ENCODE results near the gene EHD4.

Gene EHD4

GRCh38 chr15:41934843-41935242 lies 37.5 kb downstream of the EHD4 start:
- in situ Hi-C loops (cut with HindIII; ENCODE audit: low sequenced_read_pairs): no loop called here
- DNase-seq (ENCODE audit: low read depth, low spot score): peak; percentile 60
- no peak overlapping the region for H3K4me3 ChIP-seq (ENCODE audit: low read depth, low read length)
- TF ChIP-seq CTCF (IDR thresholded peaks at IDR 0.05; ENCODE audit: low read depth, low read length): no peak

DNA sequence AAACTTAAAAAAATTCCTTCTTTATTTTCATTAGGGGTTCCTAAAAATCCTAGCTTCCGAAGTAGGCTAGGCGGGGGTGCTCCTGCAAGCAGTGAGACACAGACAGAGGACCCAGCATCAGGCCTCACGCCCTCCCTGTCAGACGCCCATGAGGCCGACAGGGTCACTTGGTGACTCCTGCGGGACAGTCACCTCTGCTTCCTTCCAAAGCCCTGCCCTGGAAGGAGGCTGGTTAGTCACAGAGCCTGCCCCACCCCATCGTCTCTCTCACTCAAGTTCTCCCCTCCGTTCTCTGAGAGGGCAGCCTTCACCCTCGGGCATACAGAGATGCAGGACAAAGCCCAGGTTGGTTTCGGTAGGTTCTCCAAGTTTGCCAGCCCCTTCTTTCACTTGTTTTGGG lies 38.6 kb downstream of the EHD4 start:
- no peak overlapping the region for H3K4me3 ChIP-seq (ENCODE audit: low read depth, low read length)
- in situ Hi-C loops (cut with HindIII; ENCODE audit: low sequenced_read_pairs): no loop called here
- no peak for DNase-seq (ENCODE audit: low read depth, low spot score)
- no peak for TF ChIP-seq CTCF (IDR thresholded peaks at IDR 0.05; ENCODE audit: low read depth, low read length)

- H3K4me3 ChIP-seq (ENCODE audit: low read depth, low read length): no peak overlapping the region
- in situ Hi-C loops (cut with HindIII; ENCODE audit: low sequenced_read_pairs): no loop called here
- no peak for TF ChIP-seq CTCF (IDR thresholded peaks at IDR 0.05; ENCODE audit: low read depth, low read length)
- DNase-seq (ENCODE audit: low read depth, low spot score): no peak
Measured at GRCh38 chr15:41933326-41933725, 39.0 kb downstream of the EHD4 start.

DNA sequence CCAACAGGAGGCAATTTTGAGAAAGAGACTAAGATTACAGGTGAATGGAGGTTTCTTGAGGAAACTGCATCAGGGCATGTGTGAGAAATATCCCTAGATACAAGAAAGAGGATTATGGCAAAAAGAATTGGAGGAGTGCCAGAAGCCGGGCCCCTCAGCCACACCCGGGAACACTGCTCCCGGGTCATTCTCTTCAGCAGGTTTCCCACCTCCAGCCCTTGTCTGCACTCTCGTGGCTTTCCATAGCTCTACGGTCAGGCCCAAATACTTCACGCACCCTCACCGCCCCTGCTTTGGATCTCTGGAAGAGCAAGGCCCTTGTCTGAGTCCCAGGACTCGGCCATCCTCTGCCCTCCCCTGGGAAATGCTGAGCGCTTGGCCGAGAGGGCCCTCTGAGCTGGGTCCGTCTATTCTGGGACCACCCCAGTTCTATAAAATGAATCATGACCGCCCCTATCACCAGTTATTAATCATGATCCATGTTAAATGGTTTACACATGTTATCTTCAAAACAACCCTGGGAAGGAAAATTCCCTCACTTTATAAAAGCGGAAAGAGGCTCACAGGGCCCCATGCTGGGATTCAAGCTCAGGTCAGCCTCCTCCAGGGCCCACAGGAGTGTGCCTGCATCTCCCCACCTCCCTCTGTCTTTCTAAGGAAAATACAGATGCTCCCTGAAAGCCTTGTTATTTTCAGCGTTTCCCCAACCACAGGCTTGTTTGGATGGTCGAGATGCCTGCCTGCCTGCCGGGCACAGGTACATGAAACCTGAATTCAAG lies 39.7 kb downstream of the EHD4 start:
- no peak overlapping the region for H3K4me3 ChIP-seq (ENCODE audit: low read depth, low read length)
- in situ Hi-C loops (cut with HindIII; ENCODE audit: low sequenced_read_pairs): no loop called here
- no peak for TF ChIP-seq CTCF (IDR thresholded peaks at IDR 0.05; ENCODE audit: low read depth, low read length)
- DNase-seq (ENCODE audit: low read depth, low spot score): no peak

DNA sequence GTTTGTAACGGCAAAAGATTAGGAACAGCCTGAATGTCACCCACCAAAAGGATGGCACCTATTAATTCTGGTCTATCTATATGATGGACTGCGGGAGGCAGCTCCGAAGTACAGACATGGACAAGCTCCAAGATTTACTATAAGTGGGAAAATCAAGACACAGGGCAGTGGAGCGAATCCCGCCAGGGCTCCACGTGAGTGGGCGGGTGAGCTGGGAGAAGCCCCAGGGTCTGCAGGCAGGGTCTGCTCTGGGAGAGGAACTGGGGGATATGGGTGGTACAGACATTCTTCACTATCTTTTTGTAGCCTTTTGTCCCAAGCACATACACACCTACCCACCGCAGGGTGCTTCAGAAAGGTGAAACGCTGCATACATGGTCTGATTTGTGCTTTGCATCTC lies 40.3 kb downstream of the EHD4 start:
- no peak for DNase-seq (ENCODE audit: low read depth, low spot score)
- in situ Hi-C loops (cut with HindIII; ENCODE audit: low sequenced_read_pairs): no loop called here
- no peak overlapping the region for H3K4me3 ChIP-seq (ENCODE audit: low read depth, low read length)
- TF ChIP-seq CTCF (IDR thresholded peaks at IDR 0.05; ENCODE audit: low read depth, low read length): no peak

- no peak overlapping the region for H3K4me3 ChIP-seq (ENCODE audit: low read depth, low read length)
- no peak for DNase-seq (ENCODE audit: low read depth, low spot score)
- in situ Hi-C loops (cut with HindIII; ENCODE audit: low sequenced_read_pairs): no loop called here
- TF ChIP-seq CTCF (IDR thresholded peaks at IDR 0.05; ENCODE audit: low read depth, low read length): no peak
Measured at GRCh38 chr15:41930867-41931222, 41.5 kb downstream of the EHD4 start.
